Measurements from ENCODE around the gene GALK2.

The GALK2 gene

GRCh38 chr15:49215768-49216739 is 46.0 kb downstream of the GALK2 start:
- H3K4me3 ChIP-seq (ENCODE audit: low read depth, low read length) = no peak overlapping the region
- TF ChIP-seq CTCF (IDR thresholded peaks at IDR 0.05; ENCODE audit: low read depth, low read length, missing control alignments) = peak; percentile 32
- DNase-seq (ENCODE audit: low read depth) = peak; percentile 22

GRCh38 chr15:49223536-49224274 is 53.7 kb downstream of the GALK2 start:
- no peak overlapping the region for H3K4me3 ChIP-seq (ENCODE audit: low read depth, low read length)
- no peak for DNase-seq (ENCODE audit: low read depth)
- TF ChIP-seq CTCF (IDR thresholded peaks at IDR 0.05; ENCODE audit: low read depth, low read length, missing control alignments) = no peak

- no peak for DNase-seq (ENCODE audit: low read depth)
- no peak overlapping the region for H3K4me3 ChIP-seq (ENCODE audit: low read depth, low read length)
- TF ChIP-seq CTCF (IDR thresholded peaks at IDR 0.05; ENCODE audit: low read depth, low read length, missing control alignments) = no peak
Measured at GRCh38 chr15:49225572-49226281, 55.7 kb downstream of the GALK2 start.

- TF ChIP-seq CTCF (IDR thresholded peaks at IDR 0.05; ENCODE audit: low read depth, low read length, missing control alignments) = no peak
- DNase-seq (ENCODE audit: low read depth) = no peak
- H3K4me3 ChIP-seq (ENCODE audit: low read depth, low read length) = no peak overlapping the region
Measured at GRCh38 chr15:49227602-49228001, 57.6 kb downstream of the GALK2 start.

- DNase-seq (ENCODE audit: low read depth) = no peak
- H3K4me3 ChIP-seq (ENCODE audit: low read depth, low read length) = no peak overlapping the region
- no peak for TF ChIP-seq CTCF (IDR thresholded peaks at IDR 0.05; ENCODE audit: low read depth, low read length, missing control alignments)
Measured at GRCh38 chr15:49229922-49230321, 59.9 kb downstream of the GALK2 start.

GRCh38 chr15:49232236-49232806 is 62.3 kb downstream of the GALK2 start:
- no peak for DNase-seq (ENCODE audit: low read depth)
- H3K4me3 ChIP-seq (ENCODE audit: low read depth, low read length) = no peak overlapping the region
- no peak for TF ChIP-seq CTCF (IDR thresholded peaks at IDR 0.05; ENCODE audit: low read depth, low read length, missing control alignments)

Measured in GM12864 (cell line).